ENCODE results near the gene ANKRD36. TPM values are rescaled to one million over a fixed set of nuclear protein-coding genes. Genes with fewer than 3 reads are reported as not detected.
"Not testable (repeated sequence)": the region's sequence is repeated elsewhere in the genome, so short reads cannot be mapped to it uniquely, and the experiment has no call there.

ANKRD36 gene
- total RNA-seq, 6 experiments from 2014 or later: 2.8 to 4.8 (median 4.2) TPM

DNA sequence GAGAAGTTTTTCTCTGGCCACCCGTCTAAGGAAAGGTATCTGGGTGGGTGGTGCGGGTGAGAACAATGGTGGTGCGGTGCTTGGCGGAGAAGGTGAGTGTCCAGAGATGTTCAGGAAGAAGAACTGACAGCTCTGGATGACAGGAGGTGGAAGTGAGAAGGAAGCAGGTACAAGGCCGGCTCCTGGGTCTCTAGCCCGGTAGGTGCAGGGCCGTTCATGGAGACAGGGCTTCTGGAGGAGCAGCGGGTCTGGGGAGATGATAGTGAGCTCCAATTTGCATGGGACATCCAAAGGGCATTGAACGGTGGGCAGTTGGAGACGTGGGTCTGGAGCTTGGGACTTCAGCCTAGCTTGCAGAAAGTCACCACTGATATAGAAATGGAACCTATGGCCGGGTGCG is 17.3 kb upstream of the ANKRD36 start:
- WGBS (ENCODE audit: insufficient coverage, low coverage, low lambda C conversion rate, missing lambda C conversion rate): 85% methylated on average over 9 of the region's 12 CpGs
- Histone ChIP-seq H3K4me1 (no peaks in the 10 kb centered on the region), H3K4me3 (no peak overlapping the region), H3K27ac (no peak overlapping the region), H3K27me3 (no peaks in the 10 kb centered on the region), H3K9me3 (no peaks in the 10 kb centered on the region), H3K36me3 (no peaks in the 10 kb centered on the region)
- TF ChIP-seq CTCF (IDR thresholded peaks at IDR 0.05) (no peak), POLR2A (IDR thresholded peaks at IDR 0.05) (no peak)
- DNase-seq (no peak), ATAC-seq (no peak)
- intact Hi-C loops (cut with DNase I): no loop called here

GRCh38 chr2:97098786-97099372 is 14.1 kb upstream of the ANKRD36 start:
- intact Hi-C loops (cut with DNase I); ATAC-seq: not testable (repeated sequence)
- WGBS (ENCODE audit: insufficient coverage, low coverage, low lambda C conversion rate, missing lambda C conversion rate): 75% methylated on average over 3 of the region's 3 CpGs

GRCh38 chr2:97106878-97107277 is 6.1 kb upstream of the ANKRD36 start:
- H3K4me1 ChIP-seq; ATAC-seq; H3K36me3 ChIP-seq; intact Hi-C loops (cut with DNase I); H3K4me3 ChIP-seq; DNase-seq; H3K27me3 ChIP-seq; H3K27ac ChIP-seq; H3K9me3 ChIP-seq: not testable (repeated sequence)
- 60% methylated on average over 2 of the region's 2 CpGs for WGBS (ENCODE audit: insufficient coverage, low coverage, low lambda C conversion rate, missing lambda C conversion rate)

More at GRCh38 chr2:97098786-97099372, 14.1 kb upstream of the ANKRD36 start:
- not testable (repeated sequence) for H3K36me3 ChIP-seq, H3K27me3 ChIP-seq, H3K4me1 ChIP-seq, DNase-seq, H3K9me3 ChIP-seq, H3K27ac ChIP-seq, H3K4me3 ChIP-seq

DNA sequence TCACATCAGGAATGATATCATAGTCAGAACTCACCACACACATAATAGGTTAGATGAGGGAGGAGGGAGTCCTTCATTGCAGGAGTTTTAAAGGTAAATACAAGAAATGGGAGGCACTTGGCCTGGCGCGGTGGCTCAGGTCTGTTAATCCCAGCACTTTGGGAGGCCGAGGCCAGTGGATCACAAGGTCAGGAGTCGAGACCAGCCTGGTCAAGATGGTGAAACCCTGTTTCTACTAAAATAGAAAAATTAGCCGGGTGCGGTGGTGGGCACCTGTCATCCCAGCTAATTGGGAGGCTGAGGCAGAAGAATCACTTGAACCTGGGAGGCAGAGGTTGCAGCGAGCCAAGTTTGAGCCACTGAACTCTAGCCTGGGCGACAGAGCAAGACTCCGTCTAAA is 1.7 kb upstream of the ANKRD36 start:
- 72% methylated on average over 9 of the region's 9 CpGs for WGBS (ENCODE audit: insufficient coverage, low coverage, low lambda C conversion rate, missing lambda C conversion rate)
- H3K9me3 ChIP-seq; H3K4me1 ChIP-seq; H3K27me3 ChIP-seq; ATAC-seq; H3K27ac ChIP-seq; DNase-seq; H3K4me3 ChIP-seq; intact Hi-C loops (cut with DNase I); H3K36me3 ChIP-seq: not testable (repeated sequence)

- ATAC-seq (peak; percentile 89 to 95 (median 90)), DNase-seq (peak; percentile 53 to 73 (median 65))
- peak overlapping the region; percentile 71 to 81 (median 76) for H3K4me3 ChIP-seq
- H3K27me3 ChIP-seq; H3K4me1 ChIP-seq; H3K9me3 ChIP-seq; intact Hi-C loops (cut with DNase I); H3K36me3 ChIP-seq: not testable (repeated sequence)
- H3K27ac ChIP-seq: peak overlapping the region; percentile 74 to 93 (median 78)
- TF ChIP-seq CTCF (IDR thresholded peaks at IDR 0.05): peak; percentile 76 to 100 (median 87)
- WGBS (ENCODE audit: insufficient coverage, low coverage, low lambda C conversion rate, missing lambda C conversion rate): 0% methylated on average over 10 of the region's 44 CpGs
Measured at GRCh38 chr2:97112320-97113049, 468 bp upstream of the ANKRD36 start.

DNA sequence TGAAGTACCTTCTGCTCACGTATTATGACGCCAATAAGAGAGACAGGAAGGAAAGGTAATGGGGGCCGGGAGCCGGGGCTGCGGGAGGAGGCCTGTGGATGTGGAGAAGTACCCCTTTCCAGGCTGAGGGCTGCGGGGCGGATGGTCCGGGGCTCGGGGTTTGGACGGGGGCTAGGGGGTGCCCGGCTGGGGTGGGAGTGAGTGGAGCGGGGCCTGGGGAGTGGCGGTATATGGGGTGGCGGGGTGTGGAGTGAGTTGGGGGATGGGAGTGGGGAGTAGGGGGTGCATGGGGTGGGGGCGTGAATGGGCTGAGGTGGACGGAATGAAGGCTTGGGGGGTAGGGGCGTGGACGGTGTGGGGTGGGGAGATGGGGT is 916 bp downstream of the ANKRD36 start:
- peak; percentile 3 to 31 (median 28) for ATAC-seq
- peak overlapping the region; percentile 29 to 82 (median 78) for H3K27ac ChIP-seq
- H3K4me3 ChIP-seq: peak overlapping the region; percentile 71 to 81 (median 76)
- H3K4me1 ChIP-seq; H3K27me3 ChIP-seq; H3K36me3 ChIP-seq; intact Hi-C loops (cut with DNase I); H3K9me3 ChIP-seq: not testable (repeated sequence)
- WGBS (ENCODE audit: insufficient coverage, low coverage, low lambda C conversion rate, missing lambda C conversion rate): 2% methylated on average over 13 of the region's 18 CpGs
- peak in 2 of 3 donors; percentile 39 to 63 for DNase-seq

DNA sequence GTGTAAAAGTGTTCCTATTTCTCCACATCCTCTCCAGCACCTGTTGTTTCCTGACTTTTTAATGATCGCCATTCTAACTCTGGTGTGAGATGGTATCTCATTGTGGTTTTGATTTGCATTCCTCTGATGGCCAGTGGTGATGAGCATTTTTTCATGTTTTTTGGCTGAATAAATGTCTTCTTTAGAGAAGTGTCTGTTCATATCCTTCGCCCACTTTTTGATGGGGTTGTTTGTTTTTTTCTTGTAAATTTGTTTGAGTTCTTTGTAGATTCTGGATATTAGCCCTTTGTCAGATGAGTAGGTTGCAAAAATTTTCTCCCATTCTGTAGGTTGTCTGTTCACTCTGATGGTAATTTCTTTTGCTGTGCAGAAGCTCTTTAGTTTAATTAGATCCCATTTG is 16.1 kb downstream of the ANKRD36 start:
- H3K9me3 ChIP-seq; H3K27me3 ChIP-seq; H3K4me1 ChIP-seq; DNase-seq; H3K27ac ChIP-seq; H3K4me3 ChIP-seq; intact Hi-C loops (cut with DNase I); H3K36me3 ChIP-seq; ATAC-seq: not testable (repeated sequence)
- 90% methylated on average over 1 of the region's 2 CpGs for WGBS (ENCODE audit: insufficient coverage, low coverage, low lambda C conversion rate, missing lambda C conversion rate)

GRCh38 chr2:97144016-97144415 is 31.1 kb downstream of the ANKRD36 start:
- H3K9me3 ChIP-seq; H3K27ac ChIP-seq; H3K4me3 ChIP-seq; intact Hi-C loops (cut with DNase I); DNase-seq; H3K27me3 ChIP-seq; ATAC-seq; H3K36me3 ChIP-seq; H3K4me1 ChIP-seq: not testable (repeated sequence)
- 55% methylated on average over 3 of the region's 3 CpGs for WGBS (ENCODE audit: insufficient coverage, low coverage, low lambda C conversion rate, missing lambda C conversion rate)

GRCh38 chr2:97166548-97166947 is 53.6 kb downstream of the ANKRD36 start:
- H3K27ac ChIP-seq; H3K4me3 ChIP-seq; H3K4me1 ChIP-seq; H3K36me3 ChIP-seq; DNase-seq; H3K27me3 ChIP-seq; ATAC-seq; intact Hi-C loops (cut with DNase I); H3K9me3 ChIP-seq: not testable (repeated sequence)
- WGBS (ENCODE audit: insufficient coverage, low coverage, low lambda C conversion rate, missing lambda C conversion rate): 48% methylated on average over 1 of the region's 3 CpGs

Measured in right lobe of liver (tissue), 6 donors.